ENCODE measurements around the gene RPRD1B. TPM values are rescaled to one million over a fixed set of nuclear protein-coding genes. Genes with fewer than 3 reads are reported as not detected.

The RPRD1B gene
- polyA plus RNA-seq, 1 of the 3 experiments (the other 2 are of a cell fraction): 11.8 TPM

GRCh38 chr20:38032585-38033329, 789 bp upstream of the RPRD1B start:
- Histone ChIP-seq H4K20me1 (ENCODE audit: insufficient read depth) (no peaks in the 10 kb centered on the region), H3K27me3 (ENCODE audit: insufficient read depth) (no peaks in the 10 kb centered on the region), H3K79me2 (ENCODE audit: insufficient read depth) (peaks cover 98% of the 10 kb centered on the region), H3K9me2 (no peaks in the 10 kb centered on the region), H3K9ac (peak overlapping the region; percentile 94), H3K4me1 (ENCODE audit: control insufficient read depth in 1 of 2, insufficient read depth in 2 of 2, low read depth in 1 of 2, low read length in 1 of 2) (peaks cover 8 to 25% of the 10 kb centered on the region in 2 experiments; a peak in 3 of 4 replicates), H3K4me3 (ENCODE audit: low read depth in 2 of 2, low read length in 1 of 2) (peak overlapping the region; percentile 83 to 99), H3K9me3 (no peaks in the 10 kb centered on the region), H3K27ac (ENCODE audit: low read depth in 2 of 2, low read length in 1 of 2) (peak overlapping the region; percentile 82 to 91), H2AFZ (ENCODE audit: low read depth) (peak overlapping the region; percentile 82), H3F3A (replicated peaks; ENCODE audit: insufficient read depth) (no peaks in the 10 kb centered on the region), H3K4me2 (peak overlapping the region; percentile 86), H3K36me3 (replicated peaks in 1 of 2; ENCODE audit: control insufficient read depth in 1 of 2, insufficient read depth in 2 of 2, low read length in 1 of 2) (peaks cover 30 to 44% of the 10 kb centered on the region in 2 experiments)
- DNase-seq: no peak
- ChIA-PET POLR2A (interaction anchor here (0.6 to 1.0 kb wide), 5 partner anchors 9 to 467 kb away, joined by 3 read pairs; no protein-coding TSS in a partner anchor), CTCF (interaction anchor here (1.1 to 2.5 kb wide), 9 partner anchors 12 to 468 kb away, joined by 3 to 14 read pairs (median 6); partner anchors contain the start of gene VSTM2L)
- WGBS (ENCODE audit: low lambda C conversion rate): 17% methylated on average over 28 of the region's 28 CpGs
- TF ChIP-seq ZBTB33 (IDR thresholded peaks at IDR 0.05; ENCODE audit: borderline replicate concordance, low read depth) (no peak), GABPA (IDR thresholded peaks at IDR 0.05; ENCODE audit: low read depth) (no peak), USF1 (IDR thresholded peaks at IDR 0.05; ENCODE audit: borderline replicate concordance, low read depth) (peak; percentile 27; the same call in 1 of the 2 replicates), SMC3 (IDR thresholded peaks at IDR 0.05; ENCODE audit: low read depth, low read length) (no peak), RAD21 (IDR thresholded peaks at IDR 0.05; ENCODE audit: low read length) (no peak)

GRCh38 chr20:38034108-38034649, 633 bp downstream of the RPRD1B start:
- Histone ChIP-seq H3K36me3 (replicated peaks in 1 of 2; ENCODE audit: control insufficient read depth in 1 of 2, insufficient read depth in 2 of 2, low read length in 1 of 2) (peaks cover 30 to 40% of the 10 kb centered on the region in 2 experiments), H3K27me3 (ENCODE audit: insufficient read depth) (no peaks in the 10 kb centered on the region), H3K9ac (peak overlapping the region; percentile 94), H3K27ac (ENCODE audit: low read depth in 2 of 2, low read length in 1 of 2) (peak overlapping the region; percentile 82 to 91), H4K20me1 (ENCODE audit: insufficient read depth) (peaks cover 2% of the 10 kb centered on the region; the same call in 1 of the 2 replicates), H3K9me2 (no peaks in the 10 kb centered on the region), H3K79me2 (ENCODE audit: insufficient read depth) (peaks cover 98% of the 10 kb centered on the region), H3F3A (replicated peaks; ENCODE audit: insufficient read depth) (no peaks in the 10 kb centered on the region), H3K4me3 (ENCODE audit: low read depth in 2 of 2, low read length in 1 of 2) (peak overlapping the region; percentile 83 to 99), H2AFZ (ENCODE audit: low read depth) (peak overlapping the region; percentile 82), H3K4me1 (ENCODE audit: control insufficient read depth in 1 of 2, insufficient read depth in 2 of 2, low read depth in 1 of 2, low read length in 1 of 2) (peaks cover 8 to 25% of the 10 kb centered on the region in 2 experiments; a peak in 3 of 4 replicates), H3K4me2 (peak overlapping the region; percentile 86), H3K9me3 (no peaks in the 10 kb centered on the region)
- TF ChIP-seq ZBTB33 (IDR thresholded peaks at IDR 0.05; ENCODE audit: borderline replicate concordance, low read depth): no peak
- TF ChIP-seq SMC3 (IDR thresholded peaks at IDR 0.05; ENCODE audit: low read depth, low read length): no peak
- TF ChIP-seq FOXM1 (IDR thresholded peaks at IDR 0.05; ENCODE audit: low read depth): no peak
- TF ChIP-seq NRF1 (IDR thresholded peaks at IDR 0.05; ENCODE audit: low read depth, low read length): no peak
- no peak for TF ChIP-seq SIN3A (IDR thresholded peaks at IDR 0.05; ENCODE audit: borderline replicate concordance, low read depth, low read length)
- TF ChIP-seq MEF2A (IDR thresholded peaks at IDR 0.05; ENCODE audit: borderline replicate concordance, low read depth): no peak
- no peak for TF ChIP-seq FOSL2 (IDR thresholded peaks at IDR 0.05; ENCODE audit: borderline replicate concordance, low read depth)
- no peak for TF ChIP-seq NFIC (IDR thresholded peaks at IDR 0.05; ENCODE audit: borderline replicate concordance)
- TF ChIP-seq CTCF (IDR thresholded peaks at IDR 0.05): no peak
- TF ChIP-seq RFX5 (IDR thresholded peaks at IDR 0.05; ENCODE audit: low read length): no peak
- TF ChIP-seq MXI1 (IDR thresholded peaks at IDR 0.05; ENCODE audit: low read depth, low read length): no peak
- TF ChIP-seq IRF3 (IDR thresholded peaks at IDR 0.05; ENCODE audit: low read depth, low read length): no peak
- no peak for TF ChIP-seq EZH2phosphoT487 (IDR thresholded peaks at IDR 0.05; ENCODE audit: borderline replicate concordance, low read depth)
- no peak for TF ChIP-seq YY1 (IDR thresholded peaks at IDR 0.05; ENCODE audit: low read depth)
- no peak for DNase-seq
- WGBS (ENCODE audit: low lambda C conversion rate): 12% methylated on average over 14 of the region's 14 CpGs
- ChIA-PET CTCF (interaction anchor here (0.9 to 2.5 kb wide), 9 partner anchors 15 to 470 kb away, joined by 3 to 14 read pairs (median 6); partner anchors contain the start of gene VSTM2L), POLR2A (no interaction called here)
